MG63 (cell line): Measurements from ENCODE around the gene GCLM. TPM values are rescaled to one million over a fixed set of nuclear protein-coding genes. Genes with fewer than 3 reads are reported as not detected.

ENCODE experiments used
- DNase-seq: peaks from one replicate; pipeline ENCODE4 v3.0.0-alpha.2; 2020
- H3K27me3 ChIP-seq: fragments of 250-450 bp; sonication (Bioruptor Pico); 2 replicates; pipeline ENCODE4 v1.5.1; 2020; ENCODE audit warnings: mild to moderate bottlenecking, moderate library complexity
- H3K36me3 ChIP-seq: fragments of 250-450 bp; sonication (Bioruptor Pico); 2 replicates; pipeline ENCODE4 v1.5.1; 2020; ENCODE audit warnings: mild to moderate bottlenecking, moderate library complexity
- H3K4me3 ChIP-seq: fragments of 250-450 bp; sonication (Bioruptor Pico); 2 replicates; pipeline ENCODE4 v1.5.1; 2020; ENCODE audit warnings: mild to moderate bottlenecking, moderate library complexity
- H3K9me3 ChIP-seq: fragments of 250-450 bp; sonication (Bioruptor Pico); 2 replicates; pipeline ENCODE4 v1.5.1; 2020; ENCODE audit warnings: mild to moderate bottlenecking, moderate library complexity
- total RNA-seq: library from RNA; depleted of rRNA; stranded (reverse); fragments of >200 nt; shearing (Covaris generic); gene quantifications from 2 replicates; pipeline ENCODE4 v1.2.3, GENCODE V29; 2014; ENCODE audit warnings: low replicate concordance; rRNA removed

Gene GCLM
- total RNA-seq, 1 experiment from 2014 or later, result 160 TPM

- no peak for DNase-seq
- H3K27me3 ChIP-seq, result no peaks in the 10 kb centered on the region
- H3K9me3 ChIP-seq, result no peaks in the 10 kb centered on the region; the same call in 1 of the 2 replicates
- no peak overlapping the region for H3K4me3 ChIP-seq
- H3K36me3 ChIP-seq, result no peaks in the 10 kb centered on the region
Observed at GRCh38 chr1:93839753-93840152, 69.5 kb downstream of the GCLM start.

- no peak overlapping the region for H3K4me3 ChIP-seq
- DNase-seq, result peak; percentile 70
- H3K27me3 ChIP-seq, result no peaks in the 10 kb centered on the region
- H3K36me3 ChIP-seq, result no peaks in the 10 kb centered on the region
- H3K9me3 ChIP-seq, result no peaks in the 10 kb centered on the region; the same call in 1 of the 2 replicates
Observed at GRCh38 chr1:93839307-93839706, 69.9 kb downstream of the GCLM start.

DNA sequence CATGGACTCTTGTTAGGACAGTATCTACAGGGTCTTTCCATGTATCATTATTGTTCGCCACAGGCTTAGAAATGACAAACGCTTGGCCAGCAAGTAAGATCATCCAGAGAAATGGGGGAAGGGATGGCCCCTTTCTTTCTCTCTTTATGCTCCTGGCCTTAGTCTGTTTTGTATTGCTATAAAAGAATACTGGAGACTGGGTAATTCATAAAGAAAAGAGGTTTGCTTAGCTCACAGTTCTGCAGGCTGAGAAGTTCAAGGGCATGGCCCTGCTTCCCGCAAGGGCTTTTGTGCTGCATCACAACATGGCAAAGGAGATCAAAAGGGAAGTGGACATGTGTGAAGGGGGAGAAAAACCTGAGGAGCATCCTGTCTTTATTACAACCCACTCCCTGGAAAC lies 71.3 kb downstream of the GCLM start:
- Histone ChIP-seq H3K9me3 (peaks cover 5% of the 10 kb centered on the region), H3K4me3 (no peak overlapping the region), H3K36me3 (no peaks in the 10 kb centered on the region), H3K27me3 (no peaks in the 10 kb centered on the region)
- DNase-seq, result no peak

Other genes with a start within 250 kb of the GCLM start
- 21.2 and 26.0 TPM in 2 replicates for gene BCAR3, start 227.6 kb downstream of the GCLM start, total RNA-seq
- 13.1 and 13.9 TPM in 2 replicates for gene DNTTIP2, start 30.2 kb downstream of the GCLM start, total RNA-seq
- 1.7 and 4.8 TPM in 2 replicates for gene ABCA4, start 211.7 kb upstream of the GCLM start, total RNA-seq